WTC11 (cell line): ENCODE measurements around the gene TRPM8. TPM values are rescaled to one million over a fixed set of nuclear protein-coding genes. Genes with fewer than 3 reads are reported as not detected.

Experiments
- ATAC-seq: fragments of 200-7000 bp; cut with Tn5 transposase; 2 replicates; pipeline ENCODE4 v1.10.0; 2021; ENCODE audit warnings: mild to moderate bottlenecking, moderate library complexity
- CTCF ChIA-PET: fragments of 300-600 bp; sonication (Branson Sonifier 250); formaldehyde crosslinking; loops from one replicate; lab custom pipeline; 2021; ENCODE audit warnings: antibody characterized with exemption; lab: Charles Lee
- POLR2A ChIA-PET: fragments of 350-600 bp; sonication (Branson Sonifier 250); formaldehyde crosslinking; loops from one replicate; lab custom pipeline; 2021; ENCODE audit warnings: antibody characterized with exemption; lab: Charles Lee
- DNase-seq: peaks from one replicate; pipeline ENCODE4 v3.0.0; 2021; ENCODE audit warnings: low spot score
- H3K27ac Mint-ChIP-seq: 2 replicates; pipeline ENCODE4 v1.8.0; 2021; ENCODE audit warnings: mixed read lengths
- H3K27me3 Mint-ChIP-seq: 2 replicates; pipeline ENCODE4 v1.8.0; 2021; ENCODE audit warnings: low read depth, mild to moderate bottlenecking, moderate library complexity, mixed read lengths
- H3K36me3 Mint-ChIP-seq: 2 replicates; pipeline ENCODE4 v1.8.0; 2021; ENCODE audit warnings: mixed read lengths
- H3K4me1 Mint-ChIP-seq: 2 replicates; pipeline ENCODE4 v1.8.0; 2022; ENCODE audit warnings: mixed read lengths
- H3K4me3 Mint-ChIP-seq: 2 replicates; pipeline ENCODE4 v1.8.0; 2021; ENCODE audit warnings: mild to moderate bottlenecking, moderate library complexity, mixed read lengths
- H3K9me3 Mint-ChIP-seq: 2 replicates; pipeline ENCODE4 v1.8.0; 2021; ENCODE audit warnings: mixed read lengths
- AFF4 ChIP-seq: sonication (generic); formaldehyde crosslinking; IDR thresholded peaks from 2 replicates; pipeline ENCODE4 v1.8.1; 2023; ENCODE audit warnings: mild to moderate bottlenecking, missing genetic modification reagents, borderline replicate concordance
- ATF1 ChIP-seq: sonication (generic); formaldehyde crosslinking; IDR thresholded peaks from 2 replicates; pipeline ENCODE4 v1.8.1; 2023; ENCODE audit warnings: mild to moderate bottlenecking, moderate library complexity, missing genetic modification reagents
- ATF6 ChIP-seq: sonication (generic); formaldehyde crosslinking; IDR thresholded peaks from 2 replicates; pipeline ENCODE4 v1.8.1; 2023; ENCODE audit warnings: mild to moderate bottlenecking, missing genetic modification reagents
- CDX4 ChIP-seq: fragments of 250-450 bp; sonication (Bioruptor Pico); IDR thresholded peaks from 2 replicates; pipeline ENCODE4 v1.9.0; 2021; ENCODE audit warnings: moderate library complexity, mild to moderate bottlenecking, inconsistent platforms, borderline replicate concordance
- ELF4 ChIP-seq: sonication (generic); formaldehyde crosslinking; IDR thresholded peaks from 2 replicates; pipeline ENCODE4 v1.8.1; 2022; ENCODE audit warnings: low read depth, mild to moderate bottlenecking, moderate library complexity, missing genetic modification reagents
- ESRRA ChIP-seq: sonication (generic); formaldehyde crosslinking; IDR thresholded peaks from 2 replicates; pipeline ENCODE4 v1.8.1; 2022; ENCODE audit warnings: mild to moderate bottlenecking, missing genetic modification reagents, borderline replicate concordance
- ETV6 ChIP-seq: sonication (generic); formaldehyde crosslinking; IDR thresholded peaks from 2 replicates; pipeline ENCODE4 v1.8.1; 2022; ENCODE audit warnings: mild to moderate bottlenecking, missing genetic modification reagents
- FOXK1 ChIP-seq: sonication (generic); formaldehyde crosslinking; IDR thresholded peaks from 2 replicates; pipeline ENCODE4 v1.8.0; 2022; ENCODE audit warnings: mild to moderate bottlenecking, moderate library complexity, missing genetic modification reagents
- JUN ChIP-seq: sonication (generic); formaldehyde crosslinking; IDR thresholded peaks from 2 replicates; pipeline ENCODE4 v1.8.0; 2023; ENCODE audit warnings: mild to moderate bottlenecking, missing genetic modification reagents
- NFE2L1 ChIP-seq: sonication (generic); formaldehyde crosslinking; IDR thresholded peaks from 2 replicates; pipeline ENCODE4 v1.8.1; 2023; ENCODE audit warnings: missing genetic modification reagents
- NR1H2 ChIP-seq: sonication (generic); formaldehyde crosslinking; IDR thresholded peaks from 2 replicates; pipeline ENCODE4 v1.9.0; 2021; ENCODE audit warnings: mild to moderate bottlenecking, moderate library complexity, missing genetic modification reagents
- PRRX2 ChIP-seq: fragments of 250-450 bp; sonication (Bioruptor Pico); IDR thresholded peaks from 2 replicates; pipeline ENCODE4 v1.8.0; 2021; ENCODE audit warnings: mild to moderate bottlenecking
- RELA ChIP-seq: sonication (generic); formaldehyde crosslinking; IDR thresholded peaks from 2 replicates; pipeline ENCODE4 v1.8.1; 2022; ENCODE audit warnings: missing genetic modification reagents, mild to moderate bottlenecking, borderline replicate concordance
- SOX15 ChIP-seq: fragments of 250-450 bp; sonication (Bioruptor Pico); IDR thresholded peaks from 2 replicates; pipeline ENCODE4 v1.9.0; 2021; ENCODE audit warnings: mild to moderate bottlenecking
- TEAD4 ChIP-seq: sonication (generic); formaldehyde crosslinking; IDR thresholded peaks from 2 replicates; pipeline ENCODE4 v1.8.0; 2022; ENCODE audit warnings: mild to moderate bottlenecking, missing genetic modification reagents
- ZNF138 ChIP-seq: sonication (generic); formaldehyde crosslinking; conservative IDR thresholded peaks from 2 replicates; pipeline ENCODE4 v1.8.1; 2022; ENCODE audit warnings: mild to moderate bottlenecking, moderate library complexity, missing genetic modification reagents
- ZNF263 ChIP-seq: sonication (generic); formaldehyde crosslinking; IDR thresholded peaks from 2 replicates; pipeline ENCODE4 v1.8.1; 2022; ENCODE audit warnings: low read depth, mild to moderate bottlenecking, moderate library complexity, missing genetic modification reagents
- ZNF396 ChIP-seq: fragments of 250-450 bp; sonication (Bioruptor Pico); IDR thresholded peaks from 2 replicates; pipeline ENCODE4 v1.8.0; 2021; ENCODE audit warnings: mild to moderate bottlenecking, moderate library complexity, borderline replicate concordance
- total RNA-seq: library from RNA; stranded (reverse); gene quantifications from 3 replicates; pipeline ENCODE4 v1.2.3, GENCODE V29; 2021
- TF ChIP-seq, protein P1 (sequence below): sonication (generic); formaldehyde crosslinking; IDR thresholded peaks from 2 replicates; pipeline ENCODE4 v1.8.0; 2022; ENCODE audit warnings: mild to moderate bottlenecking, missing genetic modification reagents
- TF ChIP-seq, protein P2 (sequence below): sonication (generic); formaldehyde crosslinking; IDR thresholded peaks from 2 replicates; pipeline ENCODE4 v1.8.1; 2022; ENCODE audit warnings: missing genetic modification reagents, borderline replicate concordance
- TF ChIP-seq, protein P3 (sequence below): sonication (generic); formaldehyde crosslinking; IDR thresholded peaks from 2 replicates; pipeline ENCODE4 v1.8.1; 2023; ENCODE audit warnings: mild to moderate bottlenecking, missing genetic modification reagents

TRPM8 gene
- total RNA-seq, 1 experiment from 2014 or later, result 0.26 TPM

GRCh38 chr2:234027641-234028040, 110.5 kb downstream of the TRPM8 start (continued):
- TF ChIP-seq ATF6 (CRISPR knock-in tag) (no peak), ATF1 (CRISPR knock-in tag) (no peak), ETV6 (CRISPR knock-in tag) (no peak), PRRX2 (CRISPR knock-in tag) (no peak)

DNA sequence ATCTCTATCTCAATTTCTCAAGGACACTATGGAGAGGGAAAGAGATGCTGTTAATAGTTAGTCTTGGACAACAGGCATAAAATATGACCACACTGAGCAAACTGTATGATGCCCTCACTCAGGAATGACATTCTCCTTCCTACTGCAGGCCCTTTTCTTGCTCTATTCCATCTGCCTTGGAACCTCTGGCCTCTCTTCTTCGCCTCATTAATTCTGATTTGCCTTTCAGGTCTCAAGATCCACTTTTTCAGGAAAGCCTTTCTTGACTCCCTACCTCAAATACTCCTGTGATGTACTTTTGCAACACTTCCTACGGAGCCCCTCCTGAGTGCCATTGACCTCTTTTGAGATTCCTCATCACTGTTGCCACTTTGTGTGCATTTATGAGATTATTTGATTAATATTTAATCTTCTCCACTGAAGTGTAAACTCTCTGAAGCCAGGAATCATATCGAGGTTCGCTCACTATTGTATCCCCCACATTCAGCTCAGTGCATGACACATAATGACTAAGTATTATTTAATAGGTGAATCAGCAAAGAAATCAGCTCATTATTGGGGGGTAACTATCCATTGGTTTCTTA, 112.1 kb downstream of the TRPM8 start:
- CTCF ChIA-PET, result interaction anchor here (0.5 kb wide), 1 partner anchor 499 kb away, joined by 3 read pairs; no protein-coding TSS in a partner anchor
- H3K9me3 Mint-ChIP-seq, result peaks cover 14% of the 10 kb centered on the region
- TF ChIP-seq NR1H2 (no peak), ESRRA (no peak), ZNF138 (CRISPR knock-in tag) (no peak), FOXK1 (CRISPR knock-in tag) (no peak), TEAD4 (CRISPR knock-in tag) (no peak), ZNF396 (CRISPR knock-in tag) (no peak), SOX15 (CRISPR knock-in tag) (no peak), ZNF263 (no peak), CDX4 (CRISPR knock-in tag) (no peak), JUN (no peak), ELF4 (CRISPR knock-in tag) (no peak), RELA (CRISPR knock-in tag) (no peak), AFF4 (no peak), NFE2L1 (no peak)
- TF ChIP-seq, protein P1, sequence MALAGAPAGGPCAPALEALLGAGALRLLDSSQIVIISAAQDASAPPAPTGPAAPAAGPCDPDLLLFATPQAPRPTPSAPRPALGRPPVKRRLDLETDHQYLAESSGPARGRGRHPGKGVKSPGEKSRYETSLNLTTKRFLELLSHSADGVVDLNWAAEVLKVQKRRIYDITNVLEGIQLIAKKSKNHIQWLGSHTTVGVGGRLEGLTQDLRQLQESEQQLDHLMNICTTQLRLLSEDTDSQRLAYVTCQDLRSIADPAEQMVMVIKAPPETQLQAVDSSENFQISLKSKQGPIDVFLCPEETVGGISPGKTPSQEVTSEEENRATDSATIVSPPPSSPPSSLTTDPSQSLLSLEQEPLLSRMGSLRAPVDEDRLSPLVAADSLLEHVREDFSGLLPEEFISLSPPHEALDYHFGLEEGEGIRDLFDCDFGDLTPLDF (CRISPR knock-in tag), result no peak
- TF ChIP-seq, protein P2, sequence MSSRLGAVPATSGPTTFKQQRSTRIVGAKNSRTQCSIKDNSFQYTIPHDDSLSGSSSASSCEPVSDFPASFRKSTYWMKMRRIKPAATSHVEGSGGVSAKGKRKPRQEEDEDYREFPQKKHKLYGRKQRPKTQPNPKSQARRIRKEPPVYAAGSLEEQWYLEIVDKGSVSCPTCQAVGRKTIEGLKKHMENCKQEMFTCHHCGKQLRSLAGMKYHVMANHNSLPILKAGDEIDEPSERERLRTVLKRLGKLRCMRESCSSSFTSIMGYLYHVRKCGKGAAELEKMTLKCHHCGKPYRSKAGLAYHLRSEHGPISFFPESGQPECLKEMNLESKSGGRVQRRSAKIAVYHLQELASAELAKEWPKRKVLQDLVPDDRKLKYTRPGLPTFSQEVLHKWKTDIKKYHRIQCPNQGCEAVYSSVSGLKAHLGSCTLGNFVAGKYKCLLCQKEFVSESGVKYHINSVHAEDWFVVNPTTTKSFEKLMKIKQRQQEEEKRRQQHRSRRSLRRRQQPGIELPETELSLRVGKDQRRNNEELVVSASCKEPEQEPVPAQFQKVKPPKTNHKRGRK (CRISPR knock-in tag), result no peak
- TF ChIP-seq, protein P3, sequence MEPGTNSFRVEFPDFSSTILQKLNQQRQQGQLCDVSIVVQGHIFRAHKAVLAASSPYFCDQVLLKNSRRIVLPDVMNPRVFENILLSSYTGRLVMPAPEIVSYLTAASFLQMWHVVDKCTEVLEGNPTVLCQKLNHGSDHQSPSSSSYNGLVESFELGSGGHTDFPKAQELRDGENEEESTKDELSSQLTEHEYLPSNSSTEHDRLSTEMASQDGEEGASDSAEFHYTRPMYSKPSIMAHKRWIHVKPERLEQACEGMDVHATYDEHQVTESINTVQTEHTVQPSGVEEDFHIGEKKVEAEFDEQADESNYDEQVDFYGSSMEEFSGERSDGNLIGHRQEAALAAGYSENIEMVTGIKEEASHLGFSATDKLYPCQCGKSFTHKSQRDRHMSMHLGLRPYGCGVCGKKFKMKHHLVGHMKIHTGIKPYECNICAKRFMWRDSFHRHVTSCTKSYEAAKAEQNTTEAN (CRISPR knock-in tag), result no peak
- H3K4me1 Mint-ChIP-seq, result peaks cover 6% of the 10 kb centered on the region
- peaks cover 12% of the 10 kb centered on the region for H3K27me3 Mint-ChIP-seq
- H3K4me3 Mint-ChIP-seq, result no peak overlapping the region
- no peak for DNase-seq
- no peak for ATAC-seq
- H3K27ac Mint-ChIP-seq, result no peak overlapping the region
- POLR2A ChIA-PET, result no interaction called here
- H3K36me3 Mint-ChIP-seq, result peaks cover 5% of the 10 kb centered on the region; the same call in 1 of the 2 replicates
